K562 (cell line): ENCODE results near the gene MME. TPM values are rescaled to one million over a fixed set of nuclear protein-coding genes. Genes with fewer than 3 reads are reported as not detected.

ENCODE experiments used
- ATF4 ChIP-seq: fragments of 450-650 bp; formaldehyde crosslinking; IDR thresholded peaks from 2 replicates; pipeline ENCODE4 v1.4.0; 2022; ENCODE audit warnings: mild to moderate bottlenecking, moderate library complexity
- CHD7 ChIP-seq: fragments of 200-600 bp; sonication (generic); IDR thresholded peaks from one replicate; pipeline ENCODE4 v1.6.1; 2012; ENCODE audit warnings: mild to moderate bottlenecking, low read depth, low read length, inconsistent platforms
- E2F5 ChIP-seq: sonication (generic); formaldehyde crosslinking; IDR thresholded peaks from 2 replicates; pipeline ENCODE4 v1.8.0; 2022; ENCODE audit warnings: mild to moderate bottlenecking, missing genetic modification reagents
- ILK ChIP-seq: fragments of 450-650 bp; IDR thresholded peaks from 2 replicates; pipeline ENCODE4 v1.6.1; 2016; ENCODE audit warnings: missing genetic modification characterization, low read depth, mild to moderate bottlenecking, missing compliant biosample characterization, moderate library complexity, borderline replicate concordance
- RBM15 ChIP-seq: fragments of 200-400 bp; formaldehyde crosslinking; IDR thresholded peaks from 2 replicates; pipeline ENCODE4 v1.6.1; 2018; ENCODE audit warnings: mild to moderate bottlenecking, low read length, moderate library complexity; ENCODE audit not compliant: insufficient read depth
- polyA plus RNA-seq, 8 experiments: library from polyadenylated mRNA; depleted of rRNA in 4 of 8; stranded (reverse) in 5 of 8; unstranded in 3 of 8; fragments of >200 nt; fragmentation: Nextera tagmentation in 2 of 8; fragmentation: Illumina TruSeq in 1 of 8; extraction: Ambion mirVana in 2 of 8; extraction: Trizol in 1 of 8; gene quantifications; 2 replicates each; pipeline versions ENCODE4 v1.2.1 to v1.2.3, GENCODE V29; 2011 to 2014; ENCODE audit warnings: inconsistent platforms in 1 of 8, missing spikeins in 1 of 8
- total RNA-seq, 7 experiments: library from RNA; depleted of rRNA in 6 of 7; stranded (reverse); fragments of >200 nt in 6 of 7; fragmentation: Illumina TruSeq in 2 of 7; extraction: Trizol in 2 of 7; gene quantifications; 2 replicates each; pipeline versions ENCODE4 v1.2.1 to v1.2.3, GENCODE V29; 2011 to 2021; ENCODE audit warnings: low replicate concordance in 1 of 7

Gene MME
- total and polyA plus RNA-seq, 9 of the 15 experiments (the other 6 are each of a cell fraction or from before 2014, with no cell fraction given): 0.80 to 8.6 (median 2.5) TPM

GRCh38 chr3:155182467-155182866 lies 102.3 kb downstream of the MME start (continued):
- TF ChIP-seq ATF4 (CRISPR knock-in tag) (no peak), E2F5 (no peak), RBM15 (no peak), CHD7 (no peak), ILK (no peak)
